HT1080 (cell line): ENCODE measurements around the gene PDE12. TPM values are rescaled to one million over a fixed set of nuclear protein-coding genes. Genes with fewer than 3 reads are reported as not detected.
"Not testable (repeated sequence)": the region's sequence is repeated elsewhere in the genome, so short reads cannot be mapped to it uniquely, and the experiment has no call there.

ENCODE experiments used
- DNase-seq: peaks from one replicate; pipeline ENCODE4 v3.0.0-alpha.2; 2015; ENCODE audit warnings: low read depth
- small RNA-seq: library from RNA; depleted of rRNA; stranded (forward); fragments of <200 nt; gene quantifications from one replicate; pipeline ENCODE3, GENCODE V24; 2014
- total RNA-seq: library from RNA; depleted of rRNA; stranded (reverse); fragments of >200 nt; shearing (Covaris generic); gene quantifications from 2 replicates; pipeline ENCODE4 v1.2.3, GENCODE V29; 2014; rRNA removed

The PDE12 gene
- total RNA-seq, 1 experiment from 2014 or later: 33.5 TPM

- no peak for DNase-seq
Observed at GRCh38 chr3:57586778-57587177, 30.7 kb downstream of the PDE12 start.

GRCh38 chr3:57587905-57588304, 31.8 kb downstream of the PDE12 start:
- DNase-seq: no peak

- no peak for DNase-seq
Observed at GRCh38 chr3:57592306-57592705, 36.2 kb downstream of the PDE12 start.

- DNase-seq: no peak
Observed at GRCh38 chr3:57594144-57594543, 38.1 kb downstream of the PDE12 start.

- no peak for DNase-seq
Observed at GRCh38 chr3:57594576-57594975, 38.5 kb downstream of the PDE12 start.

GRCh38 chr3:57596495-57597126, 40.5 kb downstream of the PDE12 start:
- peak; percentile 84 for DNase-seq

GRCh38 chr3:57597127-57597923, 41.3 kb downstream of the PDE12 start, which contains the start of gene ARF4:
Gene ARF4 (minus strand): TSS chr3:57597344. CDS start chr3:57597140, 204 bp downstream.
- peak; percentile 100 for DNase-seq

GRCh38 chr3:57598765-57599360, 42.8 kb downstream of the PDE12 start:
- peak; percentile 17 for DNase-seq

GRCh38 chr3:57600195-57600594, 44.1 kb downstream of the PDE12 start:
- DNase-seq: no peak

- DNase-seq: no peak
Observed at GRCh38 chr3:57604971-57605370, 48.9 kb downstream of the PDE12 start.

GRCh38 chr3:57605683-57606082, 49.6 kb downstream of the PDE12 start:
- no peak for DNase-seq

- not testable (repeated sequence) for DNase-seq
Observed at GRCh38 chr3:57611870-57612269, 55.8 kb downstream of the PDE12 start.

- no peak for DNase-seq
Observed at GRCh38 chr3:57616233-57616632, 60.2 kb downstream of the PDE12 start.

Small RNA genes within 50 kb of the gene (small RNA-seq; reads per million reads assigned to genes)
- gene RNU6-108P (not detected), gene RNU6-1181P (not detected), gene RNU6-483P (not detected)

Other genes starting within 250 kb of the PDE12 start
- gene DNAH12, start 11.9 kb upstream of the PDE12 start, total RNA-seq: 0.02 TPM in 1 of 2 replicates, not detected in the other
- gene ARF4, start 41.1 kb downstream of the PDE12 start, total RNA-seq: 169 and 206 TPM in 2 replicates
- gene DENND6A, start 136.8 kb downstream of the PDE12 start, total RNA-seq: 8.8 and 11.8 TPM in 2 replicates
- gene SLMAP, start 200.0 kb downstream of the PDE12 start, total RNA-seq: 37.9 and 48.0 TPM in 2 replicates